ENCODE measurements around the gene NRP1.
A peak's percentile ranks its signal among the peaks of the same experiment; 100 is the strongest.

NRP1 gene

DNA sequence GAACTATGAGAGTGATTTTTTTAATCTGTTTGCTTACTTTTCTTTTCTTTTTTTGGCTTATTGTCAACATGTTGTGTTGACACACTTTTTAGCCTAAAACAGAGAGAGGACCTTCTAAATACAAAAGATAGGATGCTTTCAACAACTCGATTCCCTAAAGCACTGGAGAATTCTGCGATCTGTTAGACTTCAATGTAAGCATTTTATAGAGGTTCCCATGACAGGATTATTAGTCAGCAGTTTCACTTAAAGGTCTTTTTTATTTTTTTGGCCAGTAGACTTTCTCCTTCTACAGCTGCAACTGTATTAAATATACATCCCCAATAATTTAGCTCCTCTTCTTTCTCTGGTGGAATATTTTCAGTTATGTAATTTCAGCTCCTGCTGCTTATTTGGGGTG is 12.7 kb upstream of the NRP1 start:
- H3K9me3 ChIP-seq (ENCODE audit: control insufficient read depth, low read length) = no peaks in the 10 kb centered on the region
- no peak overlapping the region for H2AFZ ChIP-seq
- H3K79me2 ChIP-seq = no peaks in the 10 kb centered on the region
- H3K4me2 ChIP-seq (ENCODE audit: low read length) = no peak overlapping the region
- H3K4me1 ChIP-seq = no peaks in the 10 kb centered on the region
- TF ChIP-seq CTCF (IDR thresholded peaks at IDR 0.05) = no peak
- no peak overlapping the region for H3K9ac ChIP-seq
- no peak overlapping the region for H3K27ac ChIP-seq
- H3K36me3 ChIP-seq (ENCODE audit: control insufficient read depth, insufficient read depth, low read length) = no peaks in the 10 kb centered on the region
- H3K4me3 ChIP-seq (ENCODE audit: low read depth, low read length) = no peak overlapping the region
- no peaks in the 10 kb centered on the region for H3K27me3 ChIP-seq (ENCODE audit: control insufficient read depth, insufficient read depth, low read length)

DNA sequence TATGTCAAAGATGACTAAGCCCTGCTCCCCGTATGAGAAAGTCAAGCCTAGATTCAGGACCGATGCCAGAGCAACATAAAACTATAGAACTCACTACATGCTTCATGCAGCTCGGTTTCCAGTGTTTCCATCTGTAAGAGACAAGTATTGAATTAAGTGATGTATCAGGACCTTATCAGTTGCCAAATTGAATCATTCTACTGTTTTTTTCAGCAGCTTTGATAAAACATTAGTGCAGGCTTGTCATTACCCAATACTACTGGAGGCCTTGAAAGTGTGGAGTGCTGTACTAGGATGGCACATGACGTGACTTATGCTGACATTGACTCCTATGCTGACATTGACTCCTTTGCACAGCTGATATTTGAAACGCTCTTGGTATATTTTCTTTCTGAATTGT is 10.8 kb upstream of the NRP1 start:
- Histone ChIP-seq H2AFZ (no peak overlapping the region), H3K79me2 (no peaks in the 10 kb centered on the region), H3K9me3 (ENCODE audit: control insufficient read depth, low read length) (no peaks in the 10 kb centered on the region), H3K27me3 (ENCODE audit: control insufficient read depth, insufficient read depth, low read length) (no peaks in the 10 kb centered on the region), H3K4me3 (ENCODE audit: low read depth, low read length) (no peak overlapping the region), H3K4me1 (no peaks in the 10 kb centered on the region), H3K9ac (no peak overlapping the region), H3K27ac (no peak overlapping the region), H3K4me2 (ENCODE audit: low read length) (no peak overlapping the region), H3K36me3 (ENCODE audit: control insufficient read depth, insufficient read depth, low read length) (no peaks in the 10 kb centered on the region)
- no peak for TF ChIP-seq CTCF (IDR thresholded peaks at IDR 0.05)

DNA sequence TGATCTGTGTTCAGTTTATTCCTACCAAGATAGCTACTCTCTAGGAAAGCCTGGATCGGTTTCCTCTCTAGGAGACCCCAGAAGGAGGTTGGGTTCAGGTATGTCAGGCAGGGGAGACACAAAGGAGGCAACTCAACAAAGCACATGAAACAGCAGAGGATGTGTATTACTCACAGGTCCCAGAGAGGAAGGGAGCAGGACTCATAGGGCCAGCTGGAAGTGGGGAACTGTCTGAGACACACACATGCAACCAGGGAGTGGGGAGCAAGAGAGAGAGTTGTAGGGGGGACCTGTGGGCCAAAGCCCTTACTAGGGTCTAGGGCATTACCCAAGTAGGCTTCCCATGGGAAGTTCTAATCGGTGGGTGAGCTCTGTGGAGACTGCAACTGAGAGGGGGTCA is 10.2 kb upstream of the NRP1 start:
- Histone ChIP-seq H3K27ac (no peak overlapping the region), H2AFZ (no peak overlapping the region), H3K4me2 (ENCODE audit: low read length) (no peak overlapping the region), H3K9me3 (ENCODE audit: control insufficient read depth, low read length) (no peaks in the 10 kb centered on the region), H3K9ac (no peak overlapping the region), H3K4me1 (no peaks in the 10 kb centered on the region), H3K27me3 (ENCODE audit: control insufficient read depth, insufficient read depth, low read length) (no peaks in the 10 kb centered on the region), H3K36me3 (ENCODE audit: control insufficient read depth, insufficient read depth, low read length) (no peaks in the 10 kb centered on the region), H3K79me2 (no peaks in the 10 kb centered on the region), H3K4me3 (ENCODE audit: low read depth, low read length) (no peak overlapping the region)
- no peak for TF ChIP-seq CTCF (IDR thresholded peaks at IDR 0.05)

DNA sequence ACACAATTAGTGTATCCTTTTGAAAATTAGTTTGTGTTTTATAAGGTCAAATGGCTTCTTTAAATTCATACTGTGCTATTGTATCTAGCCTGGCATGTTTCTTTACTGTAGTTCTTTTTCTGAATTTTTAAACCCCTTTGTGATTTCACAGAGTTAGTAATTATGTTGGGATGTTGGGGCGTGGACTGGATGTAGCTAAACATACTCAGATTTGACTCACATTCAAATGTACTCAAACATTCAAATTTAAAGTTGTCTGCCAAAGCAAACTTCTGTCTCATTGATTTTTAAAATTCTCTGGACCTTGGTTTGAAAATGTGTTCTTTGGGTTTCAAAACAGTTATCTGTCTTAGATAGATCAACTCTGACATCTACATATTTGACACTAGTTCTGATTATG is 7.2 kb upstream of the NRP1 start:
- no peaks in the 10 kb centered on the region for H3K79me2 ChIP-seq
- H3K36me3 ChIP-seq (ENCODE audit: control insufficient read depth, insufficient read depth, low read length) = no peaks in the 10 kb centered on the region
- no peak overlapping the region for H3K4me2 ChIP-seq (ENCODE audit: low read length)
- H3K4me3 ChIP-seq (ENCODE audit: low read depth, low read length) = no peak overlapping the region
- H3K27ac ChIP-seq = no peak overlapping the region
- no peak overlapping the region for H3K9ac ChIP-seq
- no peaks in the 10 kb centered on the region for H3K27me3 ChIP-seq (ENCODE audit: control insufficient read depth, insufficient read depth, low read length)
- H3K4me1 ChIP-seq = no peaks in the 10 kb centered on the region
- no peaks in the 10 kb centered on the region for H3K9me3 ChIP-seq (ENCODE audit: control insufficient read depth, low read length)
- H2AFZ ChIP-seq = no peak overlapping the region
- no peak for TF ChIP-seq CTCF (IDR thresholded peaks at IDR 0.05)

DNA sequence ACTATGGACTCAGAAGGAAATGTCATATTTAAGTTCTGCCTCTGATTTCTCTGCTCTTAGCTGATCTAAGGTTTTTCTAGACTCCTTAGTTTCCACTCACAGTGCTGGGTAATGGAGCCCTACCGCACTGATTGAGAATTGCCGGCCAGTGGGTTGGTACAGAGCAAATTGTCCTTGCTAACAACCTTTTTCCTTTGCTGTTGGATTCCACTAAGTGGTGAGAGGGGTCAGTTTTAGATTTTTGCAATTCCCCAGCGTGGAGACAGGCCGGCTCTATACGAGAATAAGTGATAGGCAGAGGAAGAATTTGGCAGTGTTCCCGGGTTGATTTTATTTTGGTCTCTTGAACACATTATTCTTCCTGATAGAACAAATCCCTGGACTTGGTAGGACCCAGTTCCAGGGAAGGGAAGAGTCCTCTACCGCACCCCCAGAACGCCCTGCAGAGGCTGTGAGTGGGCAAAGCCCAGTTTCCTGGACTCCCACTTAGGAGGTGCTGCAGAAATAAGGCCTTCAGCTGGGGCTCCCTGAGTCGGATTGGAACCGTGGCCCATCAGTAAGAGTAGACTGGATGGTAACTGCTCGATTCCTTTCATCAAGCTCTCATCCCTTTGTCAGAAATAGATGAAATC is 3.0 kb upstream of the NRP1 start:
- H3K4me3 ChIP-seq (ENCODE audit: low read depth, low read length) = peak overlapping the region; percentile 46
- no peaks in the 10 kb centered on the region for H3K79me2 ChIP-seq
- peak overlapping the region; percentile 62 for H3K27ac ChIP-seq
- peak overlapping the region; percentile 78 for H3K4me2 ChIP-seq (ENCODE audit: low read length)
- no peaks in the 10 kb centered on the region for H3K4me1 ChIP-seq
- no peak for TF ChIP-seq CTCF (IDR thresholded peaks at IDR 0.05)
- H2AFZ ChIP-seq = no peak overlapping the region
- no peak overlapping the region for H3K9ac ChIP-seq
- no peaks in the 10 kb centered on the region for H3K9me3 ChIP-seq (ENCODE audit: control insufficient read depth, low read length)
- no peaks in the 10 kb centered on the region for H3K36me3 ChIP-seq (ENCODE audit: control insufficient read depth, insufficient read depth, low read length)
- no peaks in the 10 kb centered on the region for H3K27me3 ChIP-seq (ENCODE audit: control insufficient read depth, insufficient read depth, low read length)

All from parathyroid adenoma (tissue), 2 donors.